ENCODE measurements around the gene TMEM94. TPM values are rescaled to one million over a fixed set of nuclear protein-coding genes. Genes with fewer than 3 reads are reported as not detected.

TMEM94 gene
- polyA plus RNA-seq, 10 donors = 34.5 to 65.8 (median 49.3) TPM

- no peak for DNase-seq
Observed at GRCh38 chr17:75524269-75524969, 68.0 kb downstream of the TMEM94 start.

- peak in 2 of 3 donors; percentile 63 to 82 for DNase-seq
Observed at GRCh38 chr17:75524970-75525805, 68.8 kb downstream of the TMEM94 start, which contains the start of gene LLGL2. Gene LLGL2, plus strand, starts transcription at chr17:75525697. Its CDS starts 17,730 bp downstream, at chr17:75543427.

- DNase-seq = no peak
Observed at GRCh38 chr17:75525806-75526554, 69.5 kb downstream of the TMEM94 start.

- DNase-seq = no peak
Observed at GRCh38 chr17:75526555-75527270, 70.3 kb downstream of the TMEM94 start.

- DNase-seq = no peak
Observed at GRCh38 chr17:75530837-75531720, 74.6 kb downstream of the TMEM94 start.

GRCh38 chr17:75531721-75532072 lies 75.3 kb downstream of the TMEM94 start:
- no peak for DNase-seq

- DNase-seq = no peak
Observed at GRCh38 chr17:75535119-75535537, 78.7 kb downstream of the TMEM94 start.

- no peak for DNase-seq
Observed at GRCh38 chr17:75535871-75536270, 79.4 kb downstream of the TMEM94 start.

GRCh38 chr17:75536366-75536765 lies 79.9 kb downstream of the TMEM94 start:
- no peak for DNase-seq

- DNase-seq = no peak
Observed at GRCh38 chr17:75539967-75540729, 83.7 kb downstream of the TMEM94 start.

- no peak for DNase-seq
Observed at GRCh38 chr17:75540923-75541503, 84.6 kb downstream of the TMEM94 start.

- no peak for DNase-seq
Observed at GRCh38 chr17:75542229-75542628, 85.8 kb downstream of the TMEM94 start.

GRCh38 chr17:75542728-75543336 lies 86.4 kb downstream of the TMEM94 start:
- DNase-seq = no peak

- DNase-seq = no peak
Observed at GRCh38 chr17:75544250-75544649, 87.8 kb downstream of the TMEM94 start.

GRCh38 chr17:75546181-75546580 lies 89.7 kb downstream of the TMEM94 start:
- no peak for DNase-seq

GRCh38 chr17:75547091-75547490 lies 90.7 kb downstream of the TMEM94 start:
- DNase-seq = no peak

- no peak for DNase-seq
Observed at GRCh38 chr17:75548813-75549212, 92.4 kb downstream of the TMEM94 start.
